Ovary (tissue), 3 donors: ENCODE data around the gene ZNF337.

Experiments used
- CTCF ChIP-seq, 3 donors: fragments of 450-650 bp in 2 of 3; fragments of 200-600 bp in 1 of 3; IDR thresholded peaks; one replicate each; pipeline versions ENCODE4 v1.5.1 to v1.8.0; 2016 to 2022; ENCODE audit warnings: antibody characterized with exemption in 3 of 3, mild to moderate bottlenecking in 1 of 3
- EP300 ChIP-seq: sonication (generic); formaldehyde crosslinking; IDR thresholded peaks from one replicate; pipeline ENCODE4 v1.6.1; 2017; ENCODE audit warnings: antibody characterized with exemption
- POLR2A ChIP-seq: fragments of 450-650 bp; IDR thresholded peaks from one replicate; pipeline ENCODE4 v1.6.1; 2017; ENCODE audit warnings: antibody characterized with exemption, mild to moderate bottlenecking, moderate library complexity
- donor health status: DM: no; HTN: no; CAD: no.

- TF ChIP-seq CTCF (IDR thresholded peaks at IDR 0.05) = no peak
- TF ChIP-seq EP300 = no peak
- TF ChIP-seq POLR2A = no peak
Measured at GRCh38 chr20:25705830-25706351, 9.2 kb upstream of the ZNF337 start.
